WTC11 (cell line): Measurements from ENCODE around the gene SNCA. TPM values are rescaled to one million over a fixed set of nuclear protein-coding genes. Genes with fewer than 3 reads are reported as not detected.
A peak's percentile ranks its signal among the peaks of the same experiment; 100 is the strongest.

Experiments
- ATAC-seq: fragments of 200-7000 bp; cut with Tn5 transposase; 2 replicates; pipeline ENCODE4 v1.10.0; 2021; ENCODE audit warnings: mild to moderate bottlenecking, moderate library complexity
- CTCF ChIA-PET: fragments of 300-600 bp; sonication (Branson Sonifier 250); formaldehyde crosslinking; loops from one replicate; lab custom pipeline; 2021; ENCODE audit warnings: antibody characterized with exemption; lab: Charles Lee
- POLR2A ChIA-PET: fragments of 350-600 bp; sonication (Branson Sonifier 250); formaldehyde crosslinking; loops from one replicate; lab custom pipeline; 2021; ENCODE audit warnings: antibody characterized with exemption; lab: Charles Lee
- DNase-seq: peaks from one replicate; pipeline ENCODE4 v3.0.0; 2021; ENCODE audit warnings: low spot score
- H3K27ac Mint-ChIP-seq: 2 replicates; pipeline ENCODE4 v1.8.0; 2021; ENCODE audit warnings: mixed read lengths
- H3K27me3 Mint-ChIP-seq: 2 replicates; pipeline ENCODE4 v1.8.0; 2021; ENCODE audit warnings: low read depth, mild to moderate bottlenecking, moderate library complexity, mixed read lengths
- H3K36me3 Mint-ChIP-seq: 2 replicates; pipeline ENCODE4 v1.8.0; 2021; ENCODE audit warnings: mixed read lengths
- H3K4me1 Mint-ChIP-seq: 2 replicates; pipeline ENCODE4 v1.8.0; 2022; ENCODE audit warnings: mixed read lengths
- H3K4me3 Mint-ChIP-seq: 2 replicates; pipeline ENCODE4 v1.8.0; 2021; ENCODE audit warnings: mild to moderate bottlenecking, moderate library complexity, mixed read lengths
- H3K9me3 Mint-ChIP-seq: 2 replicates; pipeline ENCODE4 v1.8.0; 2021; ENCODE audit warnings: mixed read lengths
- CREB1 ChIP-seq: sonication (generic); formaldehyde crosslinking; IDR thresholded peaks from 2 replicates; pipeline ENCODE4 v1.8.0; 2023; ENCODE audit warnings: mild to moderate bottlenecking, missing genetic modification reagents
- ESRRA ChIP-seq: sonication (generic); formaldehyde crosslinking; IDR thresholded peaks from 2 replicates; pipeline ENCODE4 v1.8.1; 2022; ENCODE audit warnings: mild to moderate bottlenecking, missing genetic modification reagents, borderline replicate concordance
- GRHL2 ChIP-seq: fragments of 250-450 bp; sonication (Bioruptor Pico); IDR thresholded peaks from 2 replicates; pipeline ENCODE4 v1.8.0; 2022; ENCODE audit warnings: mild to moderate bottlenecking, moderate library complexity; ENCODE audit not compliant: insufficient replicate concordance, severe bottlenecking
- KAT7 ChIP-seq: sonication (generic); formaldehyde crosslinking; IDR thresholded peaks from 2 replicates; pipeline ENCODE4 v1.8.1; 2023; ENCODE audit warnings: missing genetic modification reagents, mild to moderate bottlenecking, borderline replicate concordance
- MYBL2 ChIP-seq: sonication (generic); formaldehyde crosslinking; IDR thresholded peaks from 2 replicates; pipeline ENCODE4 v1.8.1; 2023; ENCODE audit warnings: mild to moderate bottlenecking, moderate library complexity, missing genetic modification reagents
- NR3C1 ChIP-seq: sonication (generic); formaldehyde crosslinking; conservative IDR thresholded peaks from 2 replicates; pipeline ENCODE4 v1.8.1; 2023; ENCODE audit warnings: low read depth, mild to moderate bottlenecking, missing genetic modification reagents
- STAT6 ChIP-seq: sonication (generic); formaldehyde crosslinking; conservative IDR thresholded peaks from 2 replicates; pipeline ENCODE4 v1.8.1; 2023; ENCODE audit warnings: mild to moderate bottlenecking, low read depth, missing genetic modification reagents, moderate library complexity
- TCF7 ChIP-seq: sonication (generic); formaldehyde crosslinking; IDR thresholded peaks from 2 replicates; pipeline ENCODE4 v1.8.0; 2022; ENCODE audit warnings: mild to moderate bottlenecking, low read depth, missing genetic modification reagents, moderate library complexity
- ZNF121 ChIP-seq: sonication (generic); formaldehyde crosslinking; IDR thresholded peaks from 2 replicates; pipeline ENCODE4 v1.8.0; 2023; ENCODE audit warnings: missing genetic modification reagents
- ZNF263 ChIP-seq: sonication (generic); formaldehyde crosslinking; IDR thresholded peaks from 2 replicates; pipeline ENCODE4 v1.8.1; 2022; ENCODE audit warnings: low read depth, mild to moderate bottlenecking, moderate library complexity, missing genetic modification reagents
- total RNA-seq: library from RNA; stranded (reverse); gene quantifications from 3 replicates; pipeline ENCODE4 v1.2.3, GENCODE V29; 2021
- TF ChIP-seq, protein P1 (sequence below): fragments of 250-450 bp; sonication (Bioruptor Pico); IDR thresholded peaks from 2 replicates; pipeline ENCODE4 v1.9.0; 2021; ENCODE audit warnings: moderate library complexity, mild to moderate bottlenecking, inconsistent platforms, borderline replicate concordance
- TF ChIP-seq, protein P2 (sequence below): sonication (generic); formaldehyde crosslinking; IDR thresholded peaks from 2 replicates; pipeline ENCODE4 v1.8.0; 2022; ENCODE audit warnings: missing genetic modification reagents
- TF ChIP-seq, protein P3 (sequence below): fragments of 250-450 bp; sonication (Bioruptor Pico); IDR thresholded peaks from 2 replicates; pipeline ENCODE4 v1.9.0; 2021; ENCODE audit warnings: mild to moderate bottlenecking, borderline replicate concordance
- TF ChIP-seq, protein P4 (sequence below): sonication (generic); formaldehyde crosslinking; IDR thresholded peaks from 2 replicates; pipeline ENCODE4 v1.8.0; 2022; ENCODE audit warnings: mild to moderate bottlenecking, missing genetic modification reagents

SNCA gene
- total RNA-seq, 1 experiment from 2014 or later: 15.0 TPM

DNA sequence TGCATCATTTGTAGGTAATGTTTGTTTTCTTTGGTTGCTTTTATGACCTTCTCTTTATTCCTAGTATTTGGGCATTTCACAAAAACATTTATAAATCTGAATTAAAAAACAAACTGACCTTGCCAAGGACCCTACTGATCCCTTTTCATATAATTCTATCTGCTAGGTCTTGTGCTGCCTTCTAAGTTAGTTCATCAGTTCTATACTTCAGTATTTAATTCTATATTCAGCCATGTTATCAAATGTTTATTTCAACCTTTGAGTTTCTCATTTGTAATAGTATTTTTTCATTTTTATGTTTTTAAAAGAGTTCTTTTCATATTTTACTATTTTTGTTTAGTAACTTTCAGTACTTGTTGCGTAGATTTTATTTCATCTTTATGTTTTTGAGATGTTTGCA is 155.3 kb downstream of the SNCA start:
- POLR2A ChIA-PET: interaction anchor here (1.0 to 1.1 kb wide), 2 partner anchors 13 to 156 kb away, joined by 3 to 4 read pairs; partner anchors contain the start of gene SNCA
- H3K9me3 Mint-ChIP-seq: peaks cover 22% of the 10 kb centered on the region
- no peak for TF ChIP-seq ZNF263 (CRISPR knock-in tag)
- TF ChIP-seq CREB1 (CRISPR knock-in tag): no peak
- TF ChIP-seq STAT6 (CRISPR knock-in tag): no peak
- TF ChIP-seq, protein P1, sequence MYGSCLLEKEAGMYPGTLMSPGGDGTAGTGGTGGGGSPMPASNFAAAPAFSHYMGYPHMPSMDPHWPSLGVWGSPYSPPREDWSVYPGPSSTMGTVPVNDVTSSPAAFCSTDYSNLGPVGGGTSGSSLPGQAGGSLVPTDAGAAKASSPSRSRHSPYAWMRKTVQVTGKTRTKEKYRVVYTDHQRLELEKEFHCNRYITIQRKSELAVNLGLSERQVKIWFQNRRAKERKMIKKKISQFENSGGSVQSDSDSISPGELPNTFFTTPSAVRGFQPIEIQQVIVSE (CRISPR knock-in tag): no peak
- no peak for TF ChIP-seq ZNF121
- no peak for TF ChIP-seq GRHL2 (CRISPR knock-in tag)
- TF ChIP-seq, protein P2, sequence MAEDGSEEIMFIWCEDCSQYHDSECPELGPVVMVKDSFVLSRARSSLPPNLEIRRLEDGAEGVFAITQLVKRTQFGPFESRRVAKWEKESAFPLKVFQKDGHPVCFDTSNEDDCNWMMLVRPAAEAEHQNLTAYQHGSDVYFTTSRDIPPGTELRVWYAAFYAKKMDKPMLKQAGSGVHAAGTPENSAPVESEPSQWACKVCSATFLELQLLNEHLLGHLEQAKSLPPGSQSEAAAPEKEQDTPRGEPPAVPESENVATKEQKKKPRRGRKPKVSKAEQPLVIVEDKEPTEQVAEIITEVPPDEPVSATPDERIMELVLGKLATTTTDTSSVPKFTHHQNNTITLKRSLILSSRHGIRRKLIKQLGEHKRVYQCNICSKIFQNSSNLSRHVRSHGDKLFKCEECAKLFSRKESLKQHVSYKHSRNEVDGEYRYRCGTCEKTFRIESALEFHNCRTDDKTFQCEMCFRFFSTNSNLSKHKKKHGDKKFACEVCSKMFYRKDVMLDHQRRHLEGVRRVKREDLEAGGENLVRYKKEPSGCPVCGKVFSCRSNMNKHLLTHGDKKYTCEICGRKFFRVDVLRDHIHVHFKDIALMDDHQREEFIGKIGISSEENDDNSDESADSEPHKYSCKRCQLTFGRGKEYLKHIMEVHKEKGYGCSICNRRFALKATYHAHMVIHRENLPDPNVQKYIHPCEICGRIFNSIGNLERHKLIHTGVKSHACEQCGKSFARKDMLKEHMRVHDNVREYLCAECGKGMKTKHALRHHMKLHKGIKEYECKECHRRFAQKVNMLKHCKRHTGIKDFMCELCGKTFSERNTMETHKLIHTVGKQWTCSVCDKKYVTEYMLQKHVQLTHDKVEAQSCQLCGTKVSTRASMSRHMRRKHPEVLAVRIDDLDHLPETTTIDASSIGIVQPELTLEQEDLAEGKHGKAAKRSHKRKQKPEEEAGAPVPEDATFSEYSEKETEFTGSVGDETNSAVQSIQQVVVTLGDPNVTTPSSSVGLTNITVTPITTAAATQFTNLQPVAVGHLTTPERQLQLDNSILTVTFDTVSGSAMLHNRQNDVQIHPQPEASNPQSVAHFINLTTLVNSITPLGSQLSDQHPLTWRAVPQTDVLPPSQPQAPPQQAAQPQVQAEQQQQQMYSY (CRISPR knock-in tag): no peak
- TF ChIP-seq, protein P3, sequence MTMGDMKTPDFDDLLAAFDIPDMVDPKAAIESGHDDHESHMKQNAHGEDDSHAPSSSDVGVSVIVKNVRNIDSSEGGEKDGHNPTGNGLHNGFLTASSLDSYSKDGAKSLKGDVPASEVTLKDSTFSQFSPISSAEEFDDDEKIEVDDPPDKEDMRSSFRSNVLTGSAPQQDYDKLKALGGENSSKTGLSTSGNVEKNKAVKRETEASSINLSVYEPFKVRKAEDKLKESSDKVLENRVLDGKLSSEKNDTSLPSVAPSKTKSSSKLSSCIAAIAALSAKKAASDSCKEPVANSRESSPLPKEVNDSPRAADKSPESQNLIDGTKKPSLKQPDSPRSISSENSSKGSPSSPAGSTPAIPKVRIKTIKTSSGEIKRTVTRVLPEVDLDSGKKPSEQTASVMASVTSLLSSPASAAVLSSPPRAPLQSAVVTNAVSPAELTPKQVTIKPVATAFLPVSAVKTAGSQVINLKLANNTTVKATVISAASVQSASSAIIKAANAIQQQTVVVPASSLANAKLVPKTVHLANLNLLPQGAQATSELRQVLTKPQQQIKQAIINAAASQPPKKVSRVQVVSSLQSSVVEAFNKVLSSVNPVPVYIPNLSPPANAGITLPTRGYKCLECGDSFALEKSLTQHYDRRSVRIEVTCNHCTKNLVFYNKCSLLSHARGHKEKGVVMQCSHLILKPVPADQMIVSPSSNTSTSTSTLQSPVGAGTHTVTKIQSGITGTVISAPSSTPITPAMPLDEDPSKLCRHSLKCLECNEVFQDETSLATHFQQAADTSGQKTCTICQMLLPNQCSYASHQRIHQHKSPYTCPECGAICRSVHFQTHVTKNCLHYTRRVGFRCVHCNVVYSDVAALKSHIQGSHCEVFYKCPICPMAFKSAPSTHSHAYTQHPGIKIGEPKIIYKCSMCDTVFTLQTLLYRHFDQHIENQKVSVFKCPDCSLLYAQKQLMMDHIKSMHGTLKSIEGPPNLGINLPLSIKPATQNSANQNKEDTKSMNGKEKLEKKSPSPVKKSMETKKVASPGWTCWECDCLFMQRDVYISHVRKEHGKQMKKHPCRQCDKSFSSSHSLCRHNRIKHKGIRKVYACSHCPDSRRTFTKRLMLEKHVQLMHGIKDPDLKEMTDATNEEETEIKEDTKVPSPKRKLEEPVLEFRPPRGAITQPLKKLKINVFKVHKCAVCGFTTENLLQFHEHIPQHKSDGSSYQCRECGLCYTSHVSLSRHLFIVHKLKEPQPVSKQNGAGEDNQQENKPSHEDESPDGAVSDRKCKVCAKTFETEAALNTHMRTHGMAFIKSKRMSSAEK: no peak
- TF ChIP-seq ESRRA (CRISPR knock-in tag): no peak
- no peak for TF ChIP-seq KAT7 (CRISPR knock-in tag)
- TF ChIP-seq TCF7 (CRISPR knock-in tag): no peak
- no peak for TF ChIP-seq MYBL2 (CRISPR knock-in tag)
- TF ChIP-seq, protein P4, sequence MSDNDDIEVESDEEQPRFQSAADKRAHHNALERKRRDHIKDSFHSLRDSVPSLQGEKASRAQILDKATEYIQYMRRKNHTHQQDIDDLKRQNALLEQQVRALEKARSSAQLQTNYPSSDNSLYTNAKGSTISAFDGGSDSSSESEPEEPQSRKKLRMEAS (CRISPR knock-in tag): no peak
- no peak for TF ChIP-seq NR3C1 (CRISPR knock-in tag)
- TF ChIP-seq, all 79 proteins: peak for 0
- ATAC-seq: no peak
- Mint-ChIP-seq H3K4me1 (peaks cover 30% of the 10 kb centered on the region), H3K27me3 (peaks cover 12% of the 10 kb centered on the region), H3K27ac (peak overlapping the region; percentile 85), H3K36me3 (peaks cover 57% of the 10 kb centered on the region), H3K4me3 (peak overlapping the region; percentile 86)
- DNase-seq: no peak
- CTCF ChIA-PET: interaction anchor here (1.0 kb wide), 1 partner anchor 41 kb away, joined by 6 read pairs; no protein-coding TSS in a partner anchor
